A549 treated with AZD9567 at 1 μM for 4 hours (cell line): ENCODE results near the gene AMELY. TPM values are rescaled to one million over a fixed set of nuclear protein-coding genes. Genes with fewer than 3 reads are reported as not detected.

Experiments used
- total RNA-seq: library from RNA; stranded (reverse); fragments of 200-300 nt; extraction: Qiagen RNA extraction; gene quantifications from 5 replicates; pipeline ENCODE4 v1.2.3, GENCODE V29; 2022; ENCODE audit not compliant: insufficient read depth

AMELY gene
- not detected in 5 replicates for total RNA-seq

GRCh38 chrY:6911253-6911881 lies at the start of gene AMELY:
TSS of gene AMELY (minus strand) at chrY:6911752. CDS start at chrY:6872608, 39,144 bp downstream.

DNA sequence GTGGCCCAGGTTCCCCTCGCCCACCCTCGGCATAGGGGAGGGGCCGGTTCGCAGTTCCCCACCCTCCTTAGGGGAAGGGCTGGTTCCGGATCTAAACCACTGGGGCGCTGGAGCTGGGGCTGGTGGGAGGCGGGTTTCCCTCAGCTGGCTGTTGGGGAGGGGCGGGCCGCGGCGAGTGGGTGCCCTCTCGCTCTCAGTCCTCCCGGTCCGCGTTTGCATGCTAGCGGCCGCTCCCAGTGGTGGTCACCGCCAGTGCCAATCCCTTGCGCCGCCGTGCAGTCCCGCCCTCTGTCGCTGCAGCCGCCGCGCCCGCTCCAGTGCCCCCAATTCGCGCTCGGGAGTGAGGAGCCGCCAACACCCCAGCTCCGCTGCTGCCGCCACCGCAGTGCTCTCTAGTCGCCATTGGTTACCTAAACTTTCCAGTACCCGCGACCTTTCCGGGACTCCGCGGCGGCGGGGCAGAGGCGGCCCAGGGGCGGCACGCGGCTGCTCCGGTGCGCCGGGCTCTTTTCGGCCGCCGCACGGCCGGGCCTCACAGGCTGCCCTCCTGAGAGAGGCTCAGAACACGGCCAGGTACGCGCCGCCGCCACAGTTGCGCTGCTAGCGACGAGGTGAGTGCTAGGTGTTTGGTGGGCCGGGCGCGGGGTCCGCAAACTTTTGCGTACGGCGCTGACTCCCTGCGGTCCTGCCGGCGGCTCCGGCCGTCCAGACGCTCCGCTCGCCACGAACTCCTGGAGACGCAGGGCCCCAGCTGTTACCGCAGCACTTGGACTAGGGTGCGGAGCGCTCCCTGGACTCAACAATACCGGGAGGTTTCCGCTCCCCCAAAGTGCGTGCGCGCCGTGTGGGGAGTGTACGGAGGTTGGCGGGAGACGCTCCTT lies 940 bp downstream of the AMELY start, which contains the start of gene TBL1Y:
TBL1Y (plus strand) TSS at position 326 of the 881 bp plus-strand sequence. CDS start 114,388 bp downstream, outside the sequence.

Other genes starting within 250 kb of the AMELY start
- gene TBL1Y, start 1.1 kb downstream of the AMELY start, total RNA-seq: not detected in 5 replicates